NCI-H2227 treated with DMSO at 0.1 percent for 48 hours (cell line): ENCODE results near the gene ECD.

Experiments
- DNase-seq: peaks from one replicate; lab custom pipeline; 2025; lab: John Stamatoyannopoulos, UW

ECD gene

DNA sequence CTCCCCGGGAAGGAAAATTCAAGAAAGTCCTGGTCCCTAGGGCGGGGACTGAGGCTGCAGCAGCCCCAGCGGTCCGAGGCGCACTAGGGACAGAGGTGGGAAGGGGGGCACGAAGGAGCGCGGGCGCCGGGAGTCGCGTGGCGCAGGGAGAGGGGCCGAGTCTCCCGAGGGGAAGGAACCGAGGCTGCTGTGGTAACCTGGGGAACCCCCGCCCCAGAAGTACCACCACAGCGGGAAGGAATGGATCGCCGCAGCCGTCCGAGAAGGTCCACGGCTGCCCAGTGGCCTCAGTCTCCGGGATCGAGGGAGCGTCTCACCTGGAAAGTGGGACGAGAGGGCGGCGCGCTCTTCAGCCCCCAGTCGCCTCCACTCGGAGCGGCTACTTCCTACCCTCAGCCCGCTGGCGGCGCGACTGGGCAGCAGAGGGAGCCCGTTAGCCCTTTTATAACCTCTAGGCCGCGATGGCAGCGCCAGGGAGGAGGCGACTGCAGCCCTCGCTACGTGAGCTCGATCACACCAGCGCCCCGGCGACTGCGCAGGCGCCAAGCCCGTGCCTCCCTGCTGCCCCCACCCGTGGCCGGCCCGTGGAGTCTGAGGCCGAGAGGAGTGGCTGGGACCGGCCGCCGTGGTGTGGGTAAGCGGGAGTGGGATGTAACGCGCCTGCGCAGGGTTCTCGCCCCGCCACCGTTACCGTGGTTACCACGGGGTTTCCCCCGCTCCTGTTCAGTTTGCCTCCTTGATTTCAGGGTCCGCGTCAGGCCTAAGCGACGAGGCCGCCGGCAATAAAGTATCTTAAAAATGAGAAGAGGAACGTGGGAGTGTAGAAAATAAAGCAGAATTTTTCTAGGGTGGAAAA, 71.1 kb downstream of the ECD start, which contains the start of gene P4HA1:
Gene P4HA1 (minus strand): TSS at position 418 of the 856 bp plus-strand sequence. CDS start 21,983 bp downstream, outside the sequence.
- DNase-seq: peak; percentile 90

DNA sequence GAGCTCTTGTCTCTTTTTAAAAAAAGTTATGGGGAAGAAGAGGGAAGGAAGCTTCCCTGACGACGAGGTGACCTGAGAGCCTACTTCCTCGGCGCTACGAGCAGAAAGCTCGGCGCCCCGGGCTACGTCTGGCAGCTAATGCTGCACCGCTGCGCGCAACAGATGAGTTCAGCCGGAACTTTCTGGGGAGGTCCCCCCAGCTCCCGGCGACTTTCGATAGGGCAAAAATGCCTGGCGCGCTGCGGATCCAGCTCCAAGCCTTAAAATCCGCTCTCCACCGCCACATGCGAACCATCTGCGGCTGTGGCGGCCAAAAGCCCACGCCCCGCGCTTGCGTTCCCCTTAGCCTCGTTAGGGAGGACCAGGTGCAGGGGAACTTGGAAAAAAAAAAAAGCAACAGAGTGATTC, 71.8 kb downstream of the ECD start:
- peak; percentile 29 for DNase-seq

- DNase-seq: peak; percentile 51
These were observed 72.3 kb downstream of the ECD start for GRCh38 chr10:73095481-73096021.

DNA sequence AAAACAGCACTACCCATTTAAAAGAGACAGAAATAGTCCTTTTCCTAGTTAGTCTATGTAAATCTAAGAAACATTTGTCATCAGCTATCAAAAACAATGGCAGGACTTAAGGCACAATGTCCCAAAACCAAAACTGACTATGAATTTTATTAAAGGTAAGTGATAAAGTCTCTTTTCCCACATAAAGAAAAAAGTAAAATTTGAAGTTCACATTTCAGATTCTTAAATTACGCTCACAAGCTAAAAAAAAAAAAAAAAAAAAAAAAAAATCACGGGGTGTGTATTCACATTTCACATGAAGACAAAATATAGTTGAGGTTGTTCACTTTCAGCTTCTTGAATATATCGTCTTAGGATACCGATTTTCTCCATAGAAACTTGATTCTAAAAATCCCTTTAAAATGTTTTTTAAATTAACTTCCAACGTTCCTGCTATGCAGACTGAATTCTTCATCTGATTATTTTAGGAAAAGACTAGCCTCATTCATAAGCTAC, 72.8 kb downstream of the ECD start:
- DNase-seq: no peak

DNA sequence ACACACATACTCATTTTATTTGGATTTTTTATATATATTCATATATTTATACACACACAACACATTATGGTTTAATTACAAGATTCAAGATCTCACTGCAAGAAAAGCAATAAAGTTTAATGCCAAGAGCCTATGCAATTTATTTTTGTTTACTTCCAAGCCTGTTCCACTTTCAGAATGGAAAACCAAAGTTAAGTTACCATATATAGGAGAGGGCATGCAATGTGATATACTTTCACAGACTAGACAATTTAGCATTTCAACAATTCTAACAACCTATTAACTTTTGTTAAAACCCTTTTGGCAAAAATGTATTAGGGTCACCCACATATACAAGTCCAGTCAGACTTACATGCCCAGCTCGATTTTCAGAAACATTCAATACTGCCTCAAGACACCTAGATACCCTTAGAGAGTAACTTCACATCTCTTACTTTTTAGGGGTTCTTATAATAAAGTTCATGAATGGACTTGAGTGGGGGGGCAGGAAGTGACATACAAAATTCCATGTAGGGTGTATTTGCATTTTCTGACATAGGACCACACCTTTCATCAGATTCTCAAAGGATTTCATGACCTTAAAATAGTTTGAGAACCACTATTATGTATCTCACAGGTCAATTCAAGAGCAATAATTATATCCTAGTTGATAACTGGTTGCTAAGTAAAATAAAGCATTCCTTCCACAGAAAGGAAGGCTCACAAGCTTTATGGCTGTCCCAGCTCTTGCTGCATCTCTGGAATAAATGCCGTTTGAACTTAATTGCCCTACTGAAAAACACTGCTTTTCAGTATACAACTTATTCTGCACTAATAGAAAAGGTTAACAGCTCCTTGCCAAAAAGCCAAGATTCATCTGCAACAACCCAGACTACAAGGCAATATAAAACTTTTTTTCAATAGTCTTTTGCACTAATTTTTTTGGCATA, 73.6 kb downstream of the ECD start:
- peak; percentile 14 for DNase-seq

DNA sequence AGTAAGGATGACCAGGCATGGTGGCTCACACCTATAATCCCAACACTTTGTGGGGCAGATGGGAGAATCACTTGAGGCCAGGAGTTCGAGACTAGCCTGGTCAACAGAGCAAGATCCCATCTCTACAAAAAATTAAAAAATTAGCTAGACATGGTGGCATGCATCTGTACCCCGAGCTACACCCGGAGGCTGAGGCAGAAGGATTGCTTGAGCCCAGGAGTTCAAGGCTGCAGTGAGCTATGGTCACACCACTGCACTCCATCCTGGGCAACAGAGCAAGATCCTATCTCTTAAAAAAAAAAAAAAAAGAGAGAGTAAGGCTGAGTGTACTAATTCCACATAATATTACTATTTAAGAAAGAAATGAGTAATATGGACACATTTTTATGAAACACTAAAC, 75.0 kb downstream of the ECD start:
- no peak for DNase-seq

DNA sequence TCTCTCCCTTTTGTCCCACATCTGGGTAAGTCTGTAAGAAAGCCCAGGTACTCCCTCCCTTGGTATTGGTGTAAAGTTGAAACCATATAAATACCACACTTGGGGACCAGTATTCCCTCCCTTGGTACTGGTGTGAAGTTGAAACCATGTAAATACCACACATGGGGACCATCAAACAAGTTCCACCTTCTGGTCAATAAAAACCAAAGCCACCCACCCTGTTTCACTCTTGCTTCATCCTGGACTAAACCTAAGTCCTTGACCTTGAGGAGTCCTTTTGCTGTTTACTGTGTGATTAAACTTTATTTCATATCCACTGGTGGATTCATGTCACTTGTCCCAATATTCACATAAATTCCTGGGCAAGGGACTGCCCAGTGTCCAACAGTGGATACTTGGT, 79.5 kb downstream of the ECD start:
- DNase-seq: no peak

DNA sequence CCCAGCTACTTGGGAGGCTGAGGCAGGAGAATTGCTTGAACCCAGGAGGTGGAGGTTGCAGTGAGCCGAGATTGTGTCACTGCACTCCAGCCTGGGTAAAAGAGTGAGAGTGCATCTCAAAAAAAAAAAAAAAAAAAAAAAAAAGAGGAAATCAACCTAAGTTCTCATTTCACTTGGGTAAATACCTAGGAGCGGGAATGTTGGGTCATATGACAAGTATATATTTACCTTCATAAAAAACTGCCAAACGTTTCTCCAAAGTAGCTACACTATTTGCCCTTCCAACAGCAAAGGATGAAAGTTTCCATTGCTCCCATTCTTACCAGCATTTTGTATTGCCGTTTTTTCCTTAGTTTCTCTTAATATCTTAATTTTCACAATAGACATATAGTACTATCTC, 81.0 kb downstream of the ECD start:
- DNase-seq: no peak

GRCh38 chr10:73084209-73084608, 83.6 kb downstream of the ECD start:
- no peak for DNase-seq
